ENCODE measurements around the gene TAF5L. TPM values are rescaled to one million over a fixed set of nuclear protein-coding genes. Genes with fewer than 3 reads are reported as not detected.

TAF5L gene
- polyA plus RNA-seq, 1 donor (not counting 4 experiments of a cell fraction or from before 2014, with no cell fraction given): 23.7 TPM

DNA sequence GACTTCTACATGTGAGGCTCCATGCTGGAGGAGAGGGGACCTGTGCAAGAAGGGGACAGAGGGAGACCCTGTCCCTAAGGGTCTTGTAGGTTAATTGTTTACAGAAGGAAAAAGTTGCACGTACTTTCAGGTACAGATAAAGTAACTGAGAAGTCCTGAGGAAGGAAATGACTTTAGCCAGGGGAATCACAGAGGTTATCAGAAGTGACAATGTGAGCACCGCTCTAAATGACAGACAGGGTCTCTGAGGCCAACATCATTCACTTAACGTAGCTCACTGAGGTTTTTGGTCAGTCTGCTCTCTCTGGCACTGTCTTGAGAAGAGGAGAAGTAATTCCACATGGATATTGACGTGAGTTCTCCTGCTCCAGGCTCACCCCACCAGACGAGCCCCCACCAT is 12.0 kb downstream of the TAF5L start:
- Histone ChIP-seq H3K79me2 (ENCODE audit: control insufficient read depth, insufficient read depth, low read length) (peaks cover 44% of the 10 kb centered on the region), H3K9me3 (ENCODE audit: control insufficient read depth, low read depth, low read length) (no peaks in the 10 kb centered on the region), H3K4me2 (ENCODE audit: control insufficient read depth, extremely low read depth, insufficient read depth, low read depth, low read length) (no peak overlapping the region), H3K4me3 (ENCODE audit: control insufficient read depth in 2 of 3, extremely low read depth in 1 of 3, insufficient read depth in 2 of 3, low read depth in 1 of 3, low read length in 3 of 3) (no peak overlapping the region), H3K27me3 (ENCODE audit: control insufficient read depth, extremely low read depth, insufficient read depth, low read length) (no peaks in the 10 kb centered on the region), H3K9ac (ENCODE audit: control insufficient read depth, extremely low read depth, insufficient read depth, low read length) (no peak overlapping the region), H3K9me1 (ENCODE audit: control insufficient read depth, extremely low read depth, insufficient read depth, low read length) (no peaks in the 10 kb centered on the region), H2AFZ (ENCODE audit: control insufficient read depth, low read length) (no peak overlapping the region), H4K20me1 (ENCODE audit: control insufficient read depth, extremely low read depth, insufficient read depth, low read length) (no peaks in the 10 kb centered on the region), H3K27ac (ENCODE audit: control insufficient read depth, insufficient read depth, low read length) (no peak overlapping the region), H3K36me3 (ENCODE audit: control insufficient read depth in 2 of 2, extremely low read depth in 1 of 2, insufficient read depth in 2 of 2, low read length in 2 of 2) (peaks cover 10 to 29% of the 10 kb centered on the region in 2 experiments), H3K4me1 (ENCODE audit: control insufficient read depth, extremely low read depth, insufficient read depth, low read length) (no peaks in the 10 kb centered on the region)
- FAIRE-seq (no peak), DNase-seq (ENCODE audit: low read depth, low spot score) (no peak)
- TF ChIP-seq EZH2 (IDR thresholded peaks at IDR 0.05; ENCODE audit: low read length): no peak
- dilution Hi-C loops (cut with MboI; ENCODE audit: extremely low pct_ligation_motif_present, low sequenced_read_pairs): no loop called here

DNA sequence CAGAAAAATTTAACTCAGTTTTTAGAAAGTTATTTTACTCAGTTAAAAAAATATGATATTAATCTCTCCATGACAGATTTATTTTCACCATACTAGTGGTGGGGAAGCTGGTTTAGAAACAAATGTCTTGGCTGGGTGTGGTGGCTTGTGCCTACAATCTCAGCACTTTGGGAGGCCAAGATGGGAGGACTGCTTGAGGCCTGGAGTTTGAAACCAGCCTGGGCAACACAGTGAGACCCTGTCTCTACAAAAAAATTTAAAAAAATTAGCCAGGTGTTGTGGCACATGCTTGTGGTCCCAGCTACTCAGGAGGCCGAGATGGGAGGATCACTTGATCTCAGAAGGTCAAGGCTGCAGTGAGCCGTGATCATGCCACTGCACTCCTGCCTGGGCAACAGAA is 17.3 kb downstream of the TAF5L start:
- dilution Hi-C loops (cut with MboI; ENCODE audit: extremely low pct_ligation_motif_present, low sequenced_read_pairs): no loop called here
- TF ChIP-seq, protein P1, sequence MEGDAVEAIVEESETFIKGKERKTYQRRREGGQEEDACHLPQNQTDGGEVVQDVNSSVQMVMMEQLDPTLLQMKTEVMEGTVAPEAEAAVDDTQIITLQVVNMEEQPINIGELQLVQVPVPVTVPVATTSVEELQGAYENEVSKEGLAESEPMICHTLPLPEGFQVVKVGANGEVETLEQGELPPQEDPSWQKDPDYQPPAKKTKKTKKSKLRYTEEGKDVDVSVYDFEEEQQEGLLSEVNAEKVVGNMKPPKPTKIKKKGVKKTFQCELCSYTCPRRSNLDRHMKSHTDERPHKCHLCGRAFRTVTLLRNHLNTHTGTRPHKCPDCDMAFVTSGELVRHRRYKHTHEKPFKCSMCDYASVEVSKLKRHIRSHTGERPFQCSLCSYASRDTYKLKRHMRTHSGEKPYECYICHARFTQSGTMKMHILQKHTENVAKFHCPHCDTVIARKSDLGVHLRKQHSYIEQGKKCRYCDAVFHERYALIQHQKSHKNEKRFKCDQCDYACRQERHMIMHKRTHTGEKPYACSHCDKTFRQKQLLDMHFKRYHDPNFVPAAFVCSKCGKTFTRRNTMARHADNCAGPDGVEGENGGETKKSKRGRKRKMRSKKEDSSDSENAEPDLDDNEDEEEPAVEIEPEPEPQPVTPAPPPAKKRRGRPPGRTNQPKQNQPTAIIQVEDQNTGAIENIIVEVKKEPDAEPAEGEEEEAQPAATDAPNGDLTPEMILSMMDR (optimal IDR thresholded peaks at IDR 0.05 in 1 of 3, IDR thresholded peaks at IDR 0.05 in 1 of 3, conservative IDR thresholded peaks at IDR 0.05 in 1 of 3; ENCODE audit: extremely low read depth in 1 of 3, insufficient read depth in 2 of 3, low read length in 3 of 3): no peak
- no peak for TF ChIP-seq EZH2 (IDR thresholded peaks at IDR 0.05; ENCODE audit: low read length)
- FAIRE-seq: no peak

GRCh38 chr1:229607370-229607769 is 18.6 kb downstream of the TAF5L start:
- Histone ChIP-seq H3K27ac (ENCODE audit: control insufficient read depth, insufficient read depth, low read length) (no peak overlapping the region), H3K4me1 (ENCODE audit: control insufficient read depth, extremely low read depth, insufficient read depth, low read length) (no peaks in the 10 kb centered on the region), H3K9me1 (ENCODE audit: control insufficient read depth, extremely low read depth, insufficient read depth, low read length) (no peaks in the 10 kb centered on the region), H3K36me3 (ENCODE audit: control insufficient read depth in 2 of 2, extremely low read depth in 1 of 2, insufficient read depth in 2 of 2, low read length in 2 of 2) (peaks cover 16 to 35% of the 10 kb centered on the region in 2 experiments), H3K4me3 (ENCODE audit: control insufficient read depth in 2 of 3, extremely low read depth in 1 of 3, insufficient read depth in 2 of 3, low read depth in 1 of 3, low read length in 3 of 3) (no peak overlapping the region), H3K9ac (ENCODE audit: control insufficient read depth, extremely low read depth, insufficient read depth, low read length) (no peak overlapping the region), H3K4me2 (ENCODE audit: control insufficient read depth, extremely low read depth, insufficient read depth, low read depth, low read length) (no peak overlapping the region), H4K20me1 (ENCODE audit: control insufficient read depth, extremely low read depth, insufficient read depth, low read length) (no peaks in the 10 kb centered on the region), H3K27me3 (ENCODE audit: control insufficient read depth, extremely low read depth, insufficient read depth, low read length) (no peaks in the 10 kb centered on the region), H3K9me3 (ENCODE audit: control insufficient read depth, low read depth, low read length) (no peaks in the 10 kb centered on the region), H2AFZ (ENCODE audit: control insufficient read depth, low read length) (no peak overlapping the region), H3K79me2 (ENCODE audit: control insufficient read depth, insufficient read depth, low read length) (no peaks in the 10 kb centered on the region)
- FAIRE-seq (no peak), DNase-seq (ENCODE audit: low read depth, low spot score) (no peak)
- TF ChIP-seq, protein P1 (optimal IDR thresholded peaks at IDR 0.05 in 1 of 3, IDR thresholded peaks at IDR 0.05 in 1 of 3, conservative IDR thresholded peaks at IDR 0.05 in 1 of 3; ENCODE audit: extremely low read depth in 1 of 3, insufficient read depth in 2 of 3, low read length in 3 of 3): no peak
- no peak for TF ChIP-seq EZH2 (IDR thresholded peaks at IDR 0.05; ENCODE audit: low read length)
- dilution Hi-C loops (cut with MboI; ENCODE audit: extremely low pct_ligation_motif_present, low sequenced_read_pairs): no loop called here

More for the DNA sequence above, 17.3 kb downstream of the TAF5L start:
- no peaks in the 10 kb centered on the region for H3K4me1 ChIP-seq (ENCODE audit: control insufficient read depth, extremely low read depth, insufficient read depth, low read length)
- no peaks in the 10 kb centered on the region for H4K20me1 ChIP-seq (ENCODE audit: control insufficient read depth, extremely low read depth, insufficient read depth, low read length)
- no peak for DNase-seq (ENCODE audit: low read depth, low spot score)
- H3K9me1 ChIP-seq (ENCODE audit: control insufficient read depth, extremely low read depth, insufficient read depth, low read length): no peaks in the 10 kb centered on the region
- H3K4me3 ChIP-seq (ENCODE audit: control insufficient read depth in 2 of 3, extremely low read depth in 1 of 3, insufficient read depth in 2 of 3, low read depth in 1 of 3, low read length in 3 of 3): no peak overlapping the region
- H3K79me2 ChIP-seq (ENCODE audit: control insufficient read depth, insufficient read depth, low read length): no peaks in the 10 kb centered on the region
- no peaks in the 10 kb centered on the region for H3K27me3 ChIP-seq (ENCODE audit: control insufficient read depth, extremely low read depth, insufficient read depth, low read length)
- H3K36me3 ChIP-seq (ENCODE audit: control insufficient read depth in 2 of 2, extremely low read depth in 1 of 2, insufficient read depth in 2 of 2, low read length in 2 of 2): peaks cover 15 to 36% of the 10 kb centered on the region in 2 experiments
- no peak overlapping the region for H2AFZ ChIP-seq (ENCODE audit: control insufficient read depth, low read length)
- no peak overlapping the region for H3K4me2 ChIP-seq (ENCODE audit: control insufficient read depth, extremely low read depth, insufficient read depth, low read depth, low read length)
- no peak overlapping the region for H3K27ac ChIP-seq (ENCODE audit: control insufficient read depth, insufficient read depth, low read length)
- H3K9ac ChIP-seq (ENCODE audit: control insufficient read depth, extremely low read depth, insufficient read depth, low read length): no peak overlapping the region
- no peaks in the 10 kb centered on the region for H3K9me3 ChIP-seq (ENCODE audit: control insufficient read depth, low read depth, low read length)

Data from keratinocyte (primary cell).